Smooth muscle cell of the brain vasculature (primary cell): ENCODE results near the gene UBE2QL1.

Experiments used
- DNase-seq: peaks from one replicate; pipeline ENCODE4 v3.0.0-alpha.2; 2012; ENCODE audit warnings: low read depth, low spot score

The UBE2QL1 gene

GRCh38 chr5:6455571-6456200, 7.0 kb downstream of the UBE2QL1 start:
- no peak for DNase-seq

GRCh38 chr5:6456766-6457370, 8.2 kb downstream of the UBE2QL1 start:
- no peak for DNase-seq

- DNase-seq: no peak
Measured at GRCh38 chr5:6457592-6457991, 8.9 kb downstream of the UBE2QL1 start.

GRCh38 chr5:6458833-6459232, 10.2 kb downstream of the UBE2QL1 start:
- DNase-seq: no peak

- no peak for DNase-seq
Measured at GRCh38 chr5:6459896-6460295, 11.2 kb downstream of the UBE2QL1 start.

GRCh38 chr5:6461006-6461405, 12.3 kb downstream of the UBE2QL1 start:
- no peak for DNase-seq

- no peak for DNase-seq
Measured at GRCh38 chr5:6461793-6462650, 13.4 kb downstream of the UBE2QL1 start.

GRCh38 chr5:6462671-6463070, 14.0 kb downstream of the UBE2QL1 start:
- DNase-seq: no peak

GRCh38 chr5:6464441-6464840, 15.8 kb downstream of the UBE2QL1 start:
- no peak for DNase-seq

- DNase-seq: no peak
Measured at GRCh38 chr5:6465831-6466790, 17.5 kb downstream of the UBE2QL1 start.

- no peak for DNase-seq
Measured at GRCh38 chr5:6466975-6467567, 18.4 kb downstream of the UBE2QL1 start.

GRCh38 chr5:6467591-6467990, 18.9 kb downstream of the UBE2QL1 start:
- no peak for DNase-seq

- no peak for DNase-seq
Measured at GRCh38 chr5:6468104-6468503, 19.4 kb downstream of the UBE2QL1 start.

- no peak for DNase-seq
Measured at GRCh38 chr5:6468870-6469269, 20.2 kb downstream of the UBE2QL1 start.

GRCh38 chr5:6469836-6470235, 21.2 kb downstream of the UBE2QL1 start:
- DNase-seq: no peak

- DNase-seq: no peak
Measured at GRCh38 chr5:6470672-6471071, 22.0 kb downstream of the UBE2QL1 start.

- DNase-seq: no peak
Measured at GRCh38 chr5:6471252-6471651, 22.6 kb downstream of the UBE2QL1 start.

- no peak for DNase-seq
Measured at GRCh38 chr5:6472792-6473191, 24.1 kb downstream of the UBE2QL1 start.

- DNase-seq: no peak
Measured at GRCh38 chr5:6473284-6473683, 24.6 kb downstream of the UBE2QL1 start.

GRCh38 chr5:6475626-6476312, 27.1 kb downstream of the UBE2QL1 start:
- no peak for DNase-seq

- no peak for DNase-seq
Measured at GRCh38 chr5:6476313-6476661, 27.6 kb downstream of the UBE2QL1 start.
